Renal cortex interstitium (tissue), 11 donors: ENCODE results near the gene CLDN4. TPM values are rescaled to one million over a fixed set of nuclear protein-coding genes. Genes with fewer than 3 reads are reported as not detected.

ENCODE experiments used
- DNase-seq, 11 donors: peaks; one replicate each; pipeline ENCODE4 v3.0.0-alpha.2; 2013; ENCODE audit warnings: low read depth in 9 of 11, low spot score in 4 of 11; ENCODE audit errors: extremely low read depth in 1 of 11
- polyA plus RNA-seq, 3 donors: library from polyadenylated mRNA; unstranded; fragments of 120-200 nt; gene quantifications; one replicate each; pipeline ENCODE4 v1.2.1, GENCODE V29; 2013; ENCODE audit not compliant: insufficient read length in 3 of 3

CLDN4 gene
- polyA plus RNA-seq, 3 donors, result 57.3 to 98.1 (median 83.9) TPM

DNA sequence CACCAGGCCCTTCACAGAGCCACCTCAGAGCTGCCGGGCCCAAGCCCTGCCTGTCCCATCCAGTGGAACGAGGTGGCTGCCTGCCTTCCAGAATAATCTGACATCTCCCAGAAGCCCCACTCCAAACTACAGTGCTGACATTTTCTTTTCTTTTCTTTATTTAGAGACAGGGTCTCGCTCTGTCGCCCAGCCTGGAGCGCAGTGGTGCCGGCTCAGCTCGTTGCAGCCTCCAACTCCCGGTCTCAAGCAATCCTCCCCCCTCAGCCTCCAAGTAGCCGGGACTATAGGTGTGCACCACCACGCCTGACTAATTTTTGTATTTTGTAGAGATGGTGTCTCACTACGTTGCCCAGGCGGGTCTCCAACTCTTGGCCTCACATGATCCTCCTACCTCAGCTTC, 30.5 kb downstream of the CLDN4 start:
- DNase-seq, result no peak

DNA sequence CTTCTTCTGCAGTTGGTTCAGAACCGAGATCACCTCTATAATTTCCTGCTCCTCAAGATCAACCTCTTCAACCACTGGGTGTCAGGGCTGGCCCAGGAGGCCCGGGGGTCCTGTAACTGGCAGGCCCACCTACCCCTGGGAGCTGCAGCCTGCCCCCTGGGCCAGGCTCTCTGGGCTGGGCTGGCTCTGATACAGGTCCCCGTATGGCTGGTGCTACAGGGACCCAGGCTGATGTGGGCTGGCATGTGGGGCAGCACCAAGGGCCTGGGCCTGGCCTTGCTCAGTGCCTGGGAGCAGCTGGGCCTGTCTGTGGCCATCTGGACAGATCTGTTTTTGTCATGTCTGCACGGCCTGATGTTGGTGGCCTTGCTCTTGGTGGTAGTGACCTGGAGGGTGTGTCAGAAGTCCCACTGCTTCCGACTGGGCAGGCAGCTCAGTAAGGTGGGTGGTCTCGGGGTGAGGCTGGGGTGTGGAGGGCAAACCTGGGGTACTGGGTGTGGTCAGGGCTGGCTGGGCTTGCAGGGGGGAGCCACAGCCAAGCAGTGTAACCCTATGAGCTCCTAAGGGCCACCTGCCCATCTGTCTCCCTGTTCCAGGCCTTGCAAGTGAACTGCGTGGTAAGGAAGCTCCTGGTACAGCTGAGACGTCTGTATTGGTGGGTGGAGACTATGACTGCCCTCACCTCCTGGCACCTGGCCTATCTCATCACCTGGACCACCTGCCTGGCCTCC, 34.4 kb downstream of the CLDN4 start:
- no peak for DNase-seq

GRCh38 chr7:73865738-73866445, 35.1 kb downstream of the CLDN4 start:
- no peak for DNase-seq

DNA sequence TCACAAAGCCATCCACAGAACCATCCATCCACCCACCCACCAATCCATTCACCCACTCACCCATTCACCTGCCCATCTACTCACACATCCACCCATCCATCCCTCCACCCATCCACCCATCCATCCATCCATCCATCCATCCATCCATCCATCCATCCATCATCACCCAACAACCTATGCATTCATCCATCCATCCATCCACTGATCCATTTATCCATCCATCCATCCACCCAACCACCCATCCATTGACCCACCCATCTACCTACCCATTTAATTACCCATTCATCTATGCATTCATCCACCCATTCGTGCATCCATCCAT, 35.6 kb downstream of the CLDN4 start:
- no peak for DNase-seq

GRCh38 chr7:73869011-73869798, 38.4 kb downstream of the CLDN4 start:
- DNase-seq, result no peak

GRCh38 chr7:73870041-73870492, 39.3 kb downstream of the CLDN4 start:
- DNase-seq, result no peak

DNA sequence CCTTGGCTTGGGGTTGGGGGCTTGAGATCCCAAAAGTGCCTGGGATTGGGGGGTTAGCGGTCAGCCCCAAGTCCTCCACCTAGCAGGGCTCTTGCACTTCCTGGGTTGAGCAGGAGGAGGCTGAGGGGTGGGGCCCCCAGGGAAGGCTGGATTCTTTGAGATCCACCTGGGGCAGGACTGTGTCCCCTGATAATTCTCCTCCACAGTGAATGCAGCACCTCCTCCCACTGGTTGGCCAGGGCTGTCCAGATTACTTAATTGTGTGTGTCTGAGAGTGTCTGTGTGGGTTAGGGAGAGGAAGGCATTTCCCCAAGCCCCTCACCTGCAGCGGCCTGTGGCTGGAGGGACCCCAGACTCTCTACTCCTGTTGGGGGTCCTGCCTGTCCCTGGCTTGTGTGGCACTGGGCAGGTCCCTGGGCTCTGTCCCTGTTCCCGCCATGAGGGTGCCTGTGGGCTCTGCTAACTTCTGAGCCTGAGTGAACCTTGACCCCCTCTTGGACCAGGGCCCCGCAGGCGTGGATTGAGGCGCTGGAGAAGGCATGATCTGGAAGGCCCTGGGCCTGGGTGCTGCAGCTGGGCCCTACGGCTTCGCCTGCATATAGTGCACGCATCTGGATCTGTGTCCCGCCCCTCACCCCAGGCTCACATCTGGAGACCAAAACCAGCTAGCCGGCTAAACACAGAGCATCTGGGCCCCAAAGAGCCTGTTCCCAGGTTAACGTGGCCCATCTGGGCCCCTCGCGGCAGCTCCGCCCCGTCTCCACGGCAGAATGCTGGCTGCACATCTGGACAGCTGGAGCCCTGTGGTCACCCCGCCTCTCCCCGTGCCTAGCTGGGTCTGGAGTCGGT, 40.6 kb downstream of the CLDN4 start:
- no peak for DNase-seq

DNA sequence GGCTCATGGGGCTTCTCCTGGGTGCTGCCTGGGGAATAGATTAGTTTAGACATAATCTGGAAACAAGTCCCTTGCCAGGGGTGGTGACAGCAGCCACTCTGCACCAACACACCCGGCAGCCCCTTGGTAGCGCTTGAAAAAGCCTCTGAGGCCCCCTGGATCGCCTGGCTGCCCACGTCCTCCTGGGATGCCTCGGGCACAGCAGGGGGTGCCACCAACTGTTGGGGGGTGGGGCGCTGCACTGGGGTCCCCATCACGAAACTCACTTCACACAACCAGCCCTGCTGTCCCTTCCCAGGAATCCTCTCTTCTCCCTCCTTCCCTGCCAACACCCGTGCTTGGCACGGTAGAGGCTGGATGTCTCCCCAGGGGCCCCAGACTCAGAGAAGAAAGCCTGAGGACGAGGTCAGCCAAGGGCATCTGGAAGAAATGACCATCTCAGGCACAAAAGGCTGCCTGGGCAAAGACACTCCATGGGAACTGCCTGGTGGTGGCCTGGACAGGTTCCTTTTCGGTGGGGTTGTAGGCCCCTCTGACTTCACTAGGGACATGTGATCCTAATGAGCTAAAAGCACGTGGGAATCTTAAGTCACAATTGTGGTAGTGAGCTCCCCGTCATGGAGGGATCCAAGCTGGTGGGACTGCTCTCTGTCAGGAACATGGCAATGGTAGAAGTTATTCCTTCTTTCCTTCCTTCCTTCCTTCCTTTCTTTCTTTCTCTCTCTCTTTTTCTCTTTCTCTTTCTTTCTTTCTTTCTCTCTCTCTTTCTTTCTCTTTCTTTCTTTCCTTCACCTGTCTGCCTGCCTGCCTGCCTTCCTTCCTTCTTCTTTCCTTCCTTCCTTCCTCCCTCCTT, 41.5 kb downstream of the CLDN4 start:
- DNase-seq, result no peak

- no peak for DNase-seq
Measured at GRCh38 chr7:73876361-73876760, 45.6 kb downstream of the CLDN4 start.

DNA sequence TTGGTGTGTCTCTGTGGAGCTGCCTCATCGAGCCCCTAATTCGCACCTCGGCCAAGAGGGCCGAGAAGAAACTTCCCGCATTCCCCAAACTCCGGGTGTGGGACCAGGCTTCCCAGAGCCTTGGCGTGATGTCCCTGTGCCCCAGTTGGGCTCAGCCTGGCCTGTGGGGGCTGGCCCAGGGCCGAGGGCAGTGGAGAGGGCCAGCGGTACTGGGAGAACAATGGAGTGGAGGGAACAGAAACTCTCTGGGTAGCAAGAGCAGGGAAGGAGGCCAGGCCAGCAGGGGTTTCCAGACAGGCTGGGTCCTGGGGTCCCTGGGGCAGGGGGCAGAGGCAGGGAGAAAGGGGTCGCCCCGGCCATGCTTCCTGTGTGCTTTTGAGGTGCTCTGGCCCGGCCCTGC, 46.2 kb downstream of the CLDN4 start:
- no peak for DNase-seq

GRCh38 chr7:73879977-73880681, 49.3 kb downstream of the CLDN4 start:
- DNase-seq, result no peak

DNA sequence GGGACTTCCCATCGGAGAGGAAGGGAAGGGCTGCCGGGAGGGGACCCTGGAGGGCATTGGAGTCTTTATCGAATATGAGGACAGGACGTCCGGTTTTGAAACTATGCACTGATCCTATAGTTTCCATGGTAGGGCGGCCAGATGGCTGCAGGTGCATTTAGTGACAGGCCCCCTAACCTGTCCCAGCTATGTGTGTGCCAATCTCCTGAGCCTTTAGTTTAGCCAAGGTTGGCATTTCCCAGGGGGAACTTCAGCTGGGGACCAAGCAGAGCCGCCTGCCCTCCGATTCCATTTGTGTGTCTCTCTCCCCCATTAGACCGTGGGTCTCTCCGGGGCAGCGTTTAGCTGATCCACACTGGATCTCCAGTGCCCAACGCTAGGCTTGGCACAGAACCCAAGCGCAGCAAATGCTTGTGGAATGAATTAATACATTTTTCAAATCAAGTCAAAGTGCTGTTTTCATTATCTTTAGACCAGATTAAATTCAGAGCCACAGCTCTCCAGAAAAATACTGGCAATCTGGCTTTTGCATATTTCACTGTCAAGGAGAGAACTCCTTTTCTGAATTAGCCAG, 50.0 kb downstream of the CLDN4 start:
- DNase-seq, result no peak

GRCh38 chr7:73881352-73882046, 50.7 kb downstream of the CLDN4 start:
- DNase-seq, result no peak

- no peak for DNase-seq
Measured at GRCh38 chr7:73882047-73882402, 51.2 kb downstream of the CLDN4 start.
